HL-60 (cell line): ENCODE measurements around the gene GABARAP.

ENCODE experiments used
- DNase-seq, 2 experiments: peaks; one replicate each; pipeline ENCODE4 v3.0.0-alpha.2; 2010 to 2020; ENCODE audit warnings: low read depth in 1 of 2, low spot score in 1 of 2
- H3K27ac ChIP-seq: fragments of 250-450 bp; sonication (Bioruptor Pico); replicated peaks from 2 replicates; pipeline ENCODE4 v1.5.1; 2020; ENCODE audit warnings: mild to moderate bottlenecking, moderate library complexity
- H3K27me3 ChIP-seq: fragments of 250-450 bp; sonication (Bioruptor Pico); 2 replicates; pipeline ENCODE4 v1.5.1; 2021; ENCODE audit warnings: mild to moderate bottlenecking, moderate library complexity; ENCODE audit not compliant: insufficient read depth, poor library complexity, severe bottlenecking
- H3K4me3 ChIP-seq: replicated peaks from 2 replicates; pipeline ENCODE4 v1.5.1; 2011; ENCODE audit warnings: mild to moderate bottlenecking, control low read depth, low read length; ENCODE audit not compliant: insufficient read depth
- CTCF ChIP-seq: IDR thresholded peaks from one replicate; pipeline ENCODE4 v1.5.1; 2011; ENCODE audit warnings: low read length, control low read depth, inconsistent platforms; ENCODE audit not compliant: insufficient read depth
- GABPA ChIP-seq: IDR thresholded peaks from 2 replicates; pipeline ENCODE4 v1.6.1; 2012; ENCODE audit warnings: low read depth
- POLR2AphosphoS5 ChIP-seq: IDR thresholded peaks from 2 replicates; pipeline ENCODE4 v1.6.1; 2012; ENCODE audit warnings: low read depth
- REST ChIP-seq: IDR thresholded peaks from 2 replicates; pipeline ENCODE4 v1.6.1; 2012; ENCODE audit warnings: low read depth; ENCODE audit not compliant: insufficient replicate concordance
- SPI1 ChIP-seq: IDR thresholded peaks from 2 replicates; pipeline ENCODE4 v1.6.1; 2012; ENCODE audit warnings: low read depth, mild to moderate bottlenecking, borderline replicate concordance

The GABARAP gene

GRCh38 chr17:7282752-7283321 lies 40.6 kb upstream of the GABARAP start:
- Histone ChIP-seq H3K27me3 (no peaks in the 10 kb centered on the region), H3K4me3 (no peak overlapping the region), H3K27ac (no peak overlapping the region)
- no peak for DNase-seq
- no peak for TF ChIP-seq CTCF
- no peak for TF ChIP-seq SPI1
- TF ChIP-seq POLR2AphosphoS5, result no peak
- TF ChIP-seq REST, result no peak
- no peak for TF ChIP-seq GABPA

DNA sequence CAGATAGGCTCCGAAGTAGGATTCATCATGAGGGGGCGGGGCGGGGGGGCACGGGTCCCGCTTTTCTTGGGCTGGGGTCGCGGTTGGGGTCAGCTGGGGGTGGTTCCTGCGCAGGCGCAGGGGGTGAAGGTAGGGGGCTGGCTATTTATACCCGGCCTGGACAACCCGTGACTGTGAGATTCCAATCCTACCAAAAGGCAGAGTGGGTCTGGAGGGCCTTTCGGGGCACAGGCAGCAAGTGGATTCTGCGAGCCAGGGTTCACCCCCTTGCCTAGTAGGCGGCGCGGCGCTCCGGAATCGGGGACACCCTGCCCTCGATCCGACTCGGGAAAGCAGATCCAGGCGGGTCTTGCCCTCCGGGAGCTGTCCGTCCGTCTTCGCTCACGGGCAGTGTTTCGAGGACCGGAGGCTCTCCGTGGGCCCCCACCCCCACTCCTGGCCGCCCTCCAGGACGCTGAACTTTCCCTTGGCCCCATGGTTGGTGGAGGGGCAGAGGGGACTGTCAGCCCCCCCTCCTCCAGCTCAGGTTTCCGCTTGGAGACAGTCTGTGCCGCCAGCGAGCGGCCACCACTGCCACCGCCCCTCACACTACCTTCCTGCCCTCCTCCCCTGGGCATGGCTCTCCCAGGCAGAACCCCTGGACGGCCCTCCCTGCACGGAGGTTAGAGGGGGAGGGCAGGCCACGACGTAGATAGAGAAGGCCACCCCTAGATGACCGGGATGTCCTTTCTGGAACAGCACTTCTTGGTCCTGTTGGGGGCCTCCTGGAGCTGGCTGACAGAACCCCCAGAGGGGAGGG lies 39.9 kb upstream of the GABARAP start:
- Histone ChIP-seq H3K27ac (no peak overlapping the region), H3K4me3 (peak overlapping the region; percentile 29), H3K27me3 (no peaks in the 10 kb centered on the region)
- DNase-seq, result no peak
- TF ChIP-seq REST (no peak), CTCF (no peak), GABPA (no peak), POLR2AphosphoS5 (no peak), SPI1 (no peak)

DNA sequence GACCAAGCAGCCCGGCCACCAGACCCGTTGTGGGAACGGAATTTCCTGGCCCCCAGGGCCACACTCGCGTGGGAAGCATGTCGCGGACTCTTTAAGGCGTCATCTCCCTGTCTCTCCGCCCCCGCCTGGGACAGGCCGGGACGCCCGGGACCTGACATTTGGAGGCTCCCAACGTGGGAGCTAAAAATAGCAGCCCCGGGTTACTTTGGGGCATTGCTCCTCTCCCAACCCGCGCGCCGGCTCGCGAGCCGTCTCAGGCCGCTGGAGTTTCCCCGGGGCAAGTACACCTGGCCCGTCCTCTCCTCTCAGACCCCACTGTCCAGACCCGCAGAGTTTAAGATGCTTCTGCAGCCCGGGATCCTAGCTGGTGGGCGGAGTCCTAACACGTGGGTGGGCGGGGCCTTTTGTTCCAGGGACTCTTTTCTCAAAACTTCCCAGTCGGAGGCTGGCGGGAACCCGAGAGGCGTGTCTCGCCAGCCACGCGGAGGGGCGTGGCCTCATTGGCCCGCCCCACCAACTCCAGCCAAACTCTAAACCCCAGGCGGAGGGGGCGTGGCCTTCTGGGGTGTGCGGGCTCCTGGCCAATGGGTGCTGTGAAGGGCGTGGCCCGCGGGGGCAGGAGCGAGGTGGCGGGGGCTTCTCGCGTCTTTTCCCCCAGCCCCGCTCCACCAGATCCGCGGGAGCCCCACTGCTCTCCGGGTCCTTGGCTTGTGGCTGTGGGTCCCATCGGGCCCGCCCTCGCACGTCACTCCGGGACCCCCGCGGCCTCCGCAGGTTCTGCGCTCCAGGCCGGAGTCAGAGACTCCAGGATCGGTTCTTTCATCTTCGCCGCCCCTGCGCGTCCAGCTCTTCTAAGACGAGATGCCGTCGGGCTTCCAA lies 39.1 kb upstream of the GABARAP start, which contains the start of gene SLC2A4:
TSS of gene SLC2A4 (plus strand) at position 645 of the 879 bp plus-strand sequence. CDS start at position 862, 217 bp downstream.
- peak within 1 kb of the TSS; percentile 29 for H3K4me3 ChIP-seq
- DNase-seq, result peak; percentile 67 to 81
- no peaks in the 10 kb centered on the region for H3K27me3 ChIP-seq
- no peak for TF ChIP-seq REST
- TF ChIP-seq POLR2AphosphoS5, result no peak
- TF ChIP-seq CTCF, result no peak
- no peak for TF ChIP-seq GABPA
- TF ChIP-seq SPI1, result no peak
- H3K27ac ChIP-seq, result no peak within 1 kb of the TSS
